Measurements from ENCODE around the gene KLF16. TPM values are rescaled to one million over a fixed set of nuclear protein-coding genes. Genes with fewer than 3 reads are reported as not detected.
A peak's percentile ranks its signal among the peaks of the same experiment; 100 is the strongest.
"Not testable (repeated sequence)": the region's sequence is repeated elsewhere in the genome, so short reads cannot be mapped to it uniquely, and the experiment has no call there.

Gene KLF16
- total RNA-seq, 2 donors from 2014 or later = 16.3 to 32.9 TPM

DNA sequence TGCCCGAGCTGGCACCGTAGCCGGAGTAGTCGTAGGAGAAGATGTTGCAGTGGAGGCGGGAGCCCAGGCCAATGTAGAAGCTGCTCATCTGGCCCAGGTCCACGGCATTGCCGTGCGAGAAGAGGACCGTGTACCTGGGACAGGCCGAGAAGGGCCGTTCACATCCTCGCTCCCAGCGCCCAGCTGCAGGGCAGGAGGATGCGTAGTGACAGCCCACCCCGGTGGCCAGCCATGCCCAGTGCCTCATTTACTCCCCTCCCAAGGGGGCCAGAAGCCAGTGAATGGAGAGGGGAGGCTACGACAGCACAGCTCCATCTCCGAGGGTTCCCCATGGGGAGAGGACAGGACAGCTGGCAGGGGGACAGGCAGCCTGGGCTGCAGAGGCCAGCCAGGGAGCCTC is 16.6 kb upstream of the KLF16 start:
- not testable (repeated sequence) for H3K27ac Mint-ChIP-seq; H3K27me3 Mint-ChIP-seq; H3K4me3 Mint-ChIP-seq; ATAC-seq (replicated peaks); H3K9me3 Mint-ChIP-seq
- H3K4me1 Mint-ChIP-seq = peaks cover 14% of the 10 kb centered on the region
- H3K36me3 Mint-ChIP-seq (ENCODE audit: low read depth) = peaks cover 45% of the 10 kb centered on the region

DNA sequence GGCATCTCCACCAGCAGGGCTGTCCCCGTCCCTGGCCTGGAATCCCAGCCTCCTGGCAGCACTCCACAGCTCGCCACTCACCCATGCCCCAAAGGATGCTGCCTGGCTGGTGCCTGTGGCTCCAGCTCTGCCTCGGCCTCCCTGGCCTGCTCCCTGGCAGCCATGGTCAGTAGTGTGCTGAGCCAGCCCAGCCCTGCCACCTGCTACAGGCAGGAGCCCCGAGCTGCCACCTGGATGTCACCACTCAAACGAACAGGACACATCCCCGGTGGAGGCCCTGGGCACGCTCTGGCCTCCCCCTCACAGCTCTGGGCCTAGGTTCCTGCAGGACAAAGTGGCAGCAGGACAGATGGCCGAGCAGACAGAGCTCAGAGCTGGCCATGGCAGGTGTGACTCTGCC is 15.2 kb upstream of the KLF16 start:
- Mint-ChIP-seq H3K4me1 (peaks cover 13% of the 10 kb centered on the region), H3K36me3 (ENCODE audit: low read depth) (peaks cover 47% of the 10 kb centered on the region)
- H3K9me3 Mint-ChIP-seq; H3K4me3 Mint-ChIP-seq; H3K27me3 Mint-ChIP-seq; H3K27ac Mint-ChIP-seq; ATAC-seq (replicated peaks): not testable (repeated sequence)

DNA sequence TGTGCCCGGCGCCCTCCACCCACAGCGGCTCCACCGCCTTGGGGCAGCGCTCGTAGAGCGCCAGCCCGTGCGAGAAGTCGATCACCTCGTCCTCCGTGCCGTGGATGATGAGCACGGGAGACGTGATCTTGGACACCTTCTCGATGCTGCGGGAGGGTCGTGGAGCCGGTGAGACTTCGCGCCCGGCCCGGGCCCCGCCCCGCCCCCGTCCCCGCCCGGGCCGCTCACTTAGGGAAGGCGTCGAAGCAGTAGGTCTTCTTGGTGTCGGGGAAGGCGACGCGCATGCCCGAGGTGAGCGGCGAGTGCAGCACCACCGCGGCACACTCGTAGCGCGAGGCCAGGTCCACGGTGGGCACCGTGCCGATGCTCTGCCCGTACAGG is 13.9 kb upstream of the KLF16 start:
- peaks cover 46% of the 10 kb centered on the region for H3K36me3 Mint-ChIP-seq (ENCODE audit: low read depth)
- H3K9me3 Mint-ChIP-seq; H3K4me3 Mint-ChIP-seq; H3K4me1 Mint-ChIP-seq; H3K27ac Mint-ChIP-seq; H3K27me3 Mint-ChIP-seq; ATAC-seq (replicated peaks): not testable (repeated sequence)

DNA sequence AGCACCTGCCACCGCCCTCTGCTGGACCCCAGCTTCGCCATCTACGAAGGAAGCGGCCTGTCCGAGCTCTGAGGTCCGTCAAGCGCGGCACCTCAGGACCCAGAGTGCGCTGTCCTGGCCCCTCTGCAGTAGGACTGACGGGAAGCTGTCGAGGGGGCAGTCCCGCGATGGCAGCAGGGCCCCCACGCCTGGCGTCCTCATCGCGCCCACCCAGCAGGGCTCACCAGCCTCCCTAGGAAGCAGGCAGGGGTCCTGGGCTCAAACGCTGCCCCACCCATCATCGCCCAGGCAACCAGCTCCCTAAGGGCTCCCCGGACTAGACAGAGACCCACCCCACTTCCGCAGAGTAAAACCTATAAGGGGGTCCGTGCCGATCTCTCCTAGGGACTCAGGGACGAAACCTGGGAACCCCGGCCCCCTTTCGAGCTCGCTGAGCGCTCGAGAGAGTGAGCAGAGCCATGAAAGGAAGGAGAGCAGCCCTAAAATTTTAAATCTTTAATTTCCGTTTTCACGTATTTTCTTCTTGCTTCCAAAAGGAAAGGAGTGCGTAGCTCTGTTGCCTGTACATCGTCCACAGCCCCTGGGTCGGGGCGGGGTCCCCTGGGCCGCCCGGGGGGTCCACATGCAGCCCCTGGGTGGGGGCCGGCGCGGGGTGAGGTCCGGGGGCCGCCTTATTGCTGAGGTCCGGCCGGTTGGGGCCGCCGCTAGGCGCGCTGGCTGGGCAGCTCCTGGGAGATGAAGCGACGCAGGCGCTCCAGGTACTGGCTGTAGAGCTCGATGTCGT is 13.3 kb upstream of the KLF16 start:
- H3K27me3 Mint-ChIP-seq, H3K4me1 Mint-ChIP-seq, H3K9me3 Mint-ChIP-seq: not testable (repeated sequence)
- Mint-ChIP-seq H3K36me3 (ENCODE audit: low read depth) (peaks cover 45% of the 10 kb centered on the region), H3K27ac (peak overlapping the region; percentile 95), H3K4me3 (peak overlapping the region; percentile 98)
- peak; percentile 3 for ATAC-seq (replicated peaks)

DNA sequence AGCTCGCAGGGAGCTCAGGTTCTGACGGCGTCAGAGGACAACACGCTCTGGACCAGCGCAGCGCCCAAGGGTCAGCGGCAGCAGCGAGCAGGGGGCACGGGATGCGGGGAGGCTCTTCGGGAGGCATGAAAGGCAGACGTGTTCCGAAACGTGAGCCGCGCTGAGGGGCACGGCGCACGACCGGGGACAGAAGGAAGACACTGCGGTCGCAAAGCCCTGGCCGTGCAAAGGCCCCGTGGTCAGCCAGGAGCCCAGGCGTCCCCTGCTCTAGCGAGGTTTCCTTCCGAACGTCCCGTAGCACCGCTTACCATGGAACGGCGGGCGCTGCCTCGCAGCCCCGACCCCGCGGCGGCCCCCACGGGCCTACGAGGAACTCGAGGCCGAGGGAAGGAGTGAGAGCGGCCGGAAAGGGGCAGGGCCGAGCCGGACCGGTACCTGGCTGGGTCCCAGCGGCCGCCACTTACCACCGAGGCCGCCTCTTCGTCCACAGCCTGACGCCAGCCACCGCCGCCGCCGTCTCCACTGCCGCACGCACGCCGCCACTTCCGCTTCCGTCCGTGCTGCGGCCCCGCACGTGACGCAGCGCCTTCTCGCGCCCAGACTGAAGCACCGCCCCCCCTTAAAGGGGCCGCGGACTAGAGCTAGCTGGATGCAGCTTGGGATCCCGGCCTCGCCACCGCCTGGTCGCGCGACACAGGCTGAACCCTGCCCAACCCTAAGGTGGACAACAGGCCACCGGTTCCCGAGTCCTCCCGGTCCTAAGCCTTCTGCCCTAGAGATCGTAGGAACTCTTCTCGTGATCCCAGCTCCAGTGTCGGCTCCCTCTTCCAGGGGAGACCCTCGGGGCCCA is 12.5 kb upstream of the KLF16 start:
- H3K27ac Mint-ChIP-seq = peak overlapping the region; percentile 95
- H3K27me3 Mint-ChIP-seq = no peaks in the 10 kb centered on the region
- no peaks in the 10 kb centered on the region for H3K9me3 Mint-ChIP-seq
- H3K36me3 Mint-ChIP-seq (ENCODE audit: low read depth) = peaks cover 48% of the 10 kb centered on the region
- H3K4me1 Mint-ChIP-seq = peaks cover 6% of the 10 kb centered on the region
- ATAC-seq (replicated peaks) = peak; percentile 98
- H3K4me3 Mint-ChIP-seq = peak overlapping the region; percentile 98

DNA sequence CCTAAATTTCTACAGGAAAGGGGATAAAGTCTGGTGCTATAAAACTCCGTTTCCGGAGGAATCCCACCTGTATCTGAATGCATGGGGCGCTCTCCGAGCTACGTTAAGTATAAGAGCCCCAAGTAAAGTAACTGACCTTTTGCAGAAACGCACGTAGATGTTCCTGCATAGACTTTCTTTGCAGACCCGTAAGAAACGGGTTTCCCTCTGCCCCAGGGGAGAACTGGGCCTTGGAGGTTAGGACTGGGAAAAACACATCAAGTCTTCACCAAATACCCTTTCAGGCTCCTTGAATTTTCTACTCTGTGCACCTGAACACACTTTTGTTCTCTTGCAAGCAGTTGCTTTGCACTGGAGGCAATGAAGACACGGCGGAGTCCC is 11.9 kb upstream of the KLF16 start:
- H3K36me3 Mint-ChIP-seq (ENCODE audit: low read depth) = peaks cover 54% of the 10 kb centered on the region
- H3K27ac Mint-ChIP-seq = peak overlapping the region; percentile 95
- ATAC-seq (replicated peaks); H3K9me3 Mint-ChIP-seq; H3K4me1 Mint-ChIP-seq; H3K27me3 Mint-ChIP-seq: not testable (repeated sequence)
- peak overlapping the region; percentile 98 for H3K4me3 Mint-ChIP-seq

DNA sequence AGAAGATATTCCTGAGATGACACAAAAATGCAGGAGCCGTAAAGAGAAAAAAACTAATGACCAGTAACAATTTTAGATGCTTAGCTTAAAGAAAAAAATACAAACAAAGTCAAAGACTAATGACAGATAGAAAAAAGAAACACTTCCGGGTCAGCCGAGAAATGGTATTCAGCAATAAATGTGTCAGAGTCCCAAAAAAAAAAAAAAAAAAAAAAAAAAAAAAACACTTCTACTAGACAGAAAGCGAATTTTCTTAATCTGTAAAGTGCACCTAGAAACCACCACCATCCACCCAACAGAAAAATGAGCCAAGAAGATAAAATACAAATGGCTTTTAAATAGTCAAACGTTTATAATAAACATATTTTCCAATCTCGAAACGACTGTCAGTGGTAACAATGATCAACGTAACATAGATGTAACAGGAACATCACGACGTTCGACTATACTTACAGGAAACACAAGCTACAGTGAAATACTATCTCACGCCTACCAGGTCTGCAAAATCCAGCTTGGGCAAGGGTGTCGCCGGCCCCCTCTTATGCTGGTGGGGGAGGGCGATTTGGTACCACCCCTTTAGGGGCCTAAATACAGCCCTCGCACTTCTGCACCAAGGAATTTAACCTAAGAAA is 11.3 kb upstream of the KLF16 start:
- Mint-ChIP-seq H3K4me3 (peak overlapping the region; percentile 98), H3K27me3 (no peaks in the 10 kb centered on the region), H3K9me3 (no peaks in the 10 kb centered on the region), H3K27ac (peak overlapping the region; percentile 95), H3K4me1 (peaks cover 6% of the 10 kb centered on the region), H3K36me3 (ENCODE audit: low read depth) (peaks cover 56% of the 10 kb centered on the region)
- ATAC-seq (replicated peaks) = peak; percentile 28

DNA sequence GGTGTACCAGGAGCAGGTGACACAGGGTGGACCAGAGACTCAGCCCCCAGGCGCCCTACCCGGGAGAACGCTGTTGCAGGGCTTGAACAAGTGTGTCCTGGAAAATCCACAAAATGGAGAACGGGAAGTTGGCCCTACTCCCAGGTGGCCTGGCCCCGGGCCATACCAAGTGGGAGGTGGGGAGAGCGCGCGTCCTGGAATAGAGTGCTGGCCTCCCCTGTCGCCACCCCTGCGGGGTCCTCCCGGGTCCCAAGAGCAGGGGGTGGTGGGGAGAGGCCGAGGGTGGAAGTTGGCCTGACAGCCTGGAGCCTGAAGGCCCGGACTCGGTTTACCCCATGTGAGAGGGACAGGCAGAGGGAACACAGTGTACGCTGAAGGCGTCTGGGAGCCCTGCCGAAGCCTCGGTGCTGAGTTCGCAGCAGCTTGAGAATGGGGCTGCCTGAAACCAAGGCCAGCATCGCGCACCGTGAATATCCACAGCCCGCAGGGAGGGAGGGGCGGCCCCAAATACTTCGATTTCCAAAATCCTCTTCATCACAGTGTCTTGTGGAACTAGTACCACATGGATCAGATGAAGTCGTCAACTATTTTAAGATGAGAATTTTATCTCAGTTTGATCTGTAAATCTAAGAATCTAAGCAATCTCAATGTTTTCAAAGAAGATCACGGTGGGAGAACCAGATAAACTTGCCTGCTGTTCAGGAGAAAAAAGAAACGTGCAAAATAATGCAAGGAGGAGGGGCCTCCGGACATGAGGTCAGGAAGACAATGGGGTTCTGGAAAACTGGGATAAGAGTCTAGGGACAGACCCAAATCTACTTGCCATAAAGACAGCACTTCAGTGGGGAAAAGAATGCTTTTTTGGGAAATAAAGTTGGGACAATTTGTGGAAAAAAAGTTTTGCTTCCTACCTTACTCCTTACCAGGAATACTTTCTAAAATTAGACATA is 10.4 kb upstream of the KLF16 start:
- ATAC-seq (replicated peaks) = no peak
- Mint-ChIP-seq H3K27ac (peak overlapping the region; percentile 95), H3K9me3 (no peaks in the 10 kb centered on the region), H3K36me3 (ENCODE audit: low read depth) (peaks cover 56% of the 10 kb centered on the region), H3K4me1 (peaks cover 6% of the 10 kb centered on the region), H3K27me3 (no peaks in the 10 kb centered on the region), H3K4me3 (peak overlapping the region; percentile 98)

DNA sequence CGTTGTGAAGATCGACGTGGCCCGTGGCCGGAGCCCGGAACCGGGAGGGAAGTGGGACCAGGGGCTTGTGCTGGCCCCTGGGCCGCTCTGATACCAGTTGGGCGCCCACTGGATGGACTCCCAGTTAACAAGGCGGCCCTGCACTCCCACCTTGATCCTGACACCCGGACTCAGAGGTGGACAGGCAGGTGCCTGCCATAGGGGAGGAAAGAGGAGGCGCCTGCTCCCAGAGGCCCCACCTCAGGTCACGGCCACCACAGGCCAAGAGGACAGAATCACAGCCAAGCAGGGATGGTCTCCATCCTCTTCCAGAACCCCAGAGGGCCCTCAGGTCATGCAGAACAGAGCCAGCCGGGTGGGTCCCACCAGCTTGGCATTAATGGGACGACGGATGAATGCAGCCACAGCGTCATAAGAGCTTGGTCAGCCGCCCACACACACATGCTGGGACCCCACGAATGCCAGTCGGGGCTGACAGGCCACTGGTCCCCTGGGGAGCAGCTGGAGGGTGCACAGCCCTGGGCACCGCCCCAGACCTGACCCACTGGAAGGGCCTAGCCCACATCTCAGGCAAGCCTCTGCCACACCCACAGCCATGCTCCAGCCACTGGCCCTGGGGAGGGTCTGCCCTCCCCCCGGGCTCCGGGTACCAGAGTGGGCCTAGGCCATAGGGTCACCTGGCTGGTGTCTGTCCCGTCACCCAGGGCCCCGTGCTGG is 9.6 kb upstream of the KLF16 start:
- Mint-ChIP-seq H3K27me3 (no peaks in the 10 kb centered on the region), H3K27ac (no peak overlapping the region), H3K36me3 (ENCODE audit: low read depth) (peaks cover 56% of the 10 kb centered on the region), H3K9me3 (no peaks in the 10 kb centered on the region), H3K4me1 (peaks cover 6% of the 10 kb centered on the region), H3K4me3 (peak overlapping the region; percentile 98)
- ATAC-seq (replicated peaks) = no peak

DNA sequence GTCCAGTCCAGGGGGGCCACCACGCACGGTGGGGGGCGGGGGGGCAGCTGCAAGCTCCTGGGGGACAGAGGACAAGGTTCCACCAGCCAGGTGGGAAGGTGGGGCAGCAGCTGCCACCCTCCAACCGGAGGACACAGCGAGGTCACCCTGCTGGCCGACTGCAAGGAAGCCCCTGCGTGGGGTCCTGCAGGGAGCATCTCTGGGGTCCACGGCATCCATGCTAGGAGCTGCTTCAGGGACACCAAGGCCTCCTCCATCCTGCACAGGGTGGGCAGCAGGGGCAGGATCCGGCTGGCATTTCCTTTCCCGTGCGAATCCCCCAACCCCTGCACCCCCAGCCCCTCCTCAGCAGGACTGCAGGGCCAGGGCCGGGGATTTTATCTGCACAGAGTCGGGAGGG is 8.3 kb upstream of the KLF16 start:
- no peak for ATAC-seq (replicated peaks)
- H3K4me3 Mint-ChIP-seq = no peak overlapping the region
- H3K9me3 Mint-ChIP-seq = no peaks in the 10 kb centered on the region
- no peaks in the 10 kb centered on the region for H3K27me3 Mint-ChIP-seq
- peaks cover 6% of the 10 kb centered on the region for H3K4me1 Mint-ChIP-seq
- no peak overlapping the region for H3K27ac Mint-ChIP-seq
- peaks cover 56% of the 10 kb centered on the region for H3K36me3 Mint-ChIP-seq (ENCODE audit: low read depth)

DNA sequence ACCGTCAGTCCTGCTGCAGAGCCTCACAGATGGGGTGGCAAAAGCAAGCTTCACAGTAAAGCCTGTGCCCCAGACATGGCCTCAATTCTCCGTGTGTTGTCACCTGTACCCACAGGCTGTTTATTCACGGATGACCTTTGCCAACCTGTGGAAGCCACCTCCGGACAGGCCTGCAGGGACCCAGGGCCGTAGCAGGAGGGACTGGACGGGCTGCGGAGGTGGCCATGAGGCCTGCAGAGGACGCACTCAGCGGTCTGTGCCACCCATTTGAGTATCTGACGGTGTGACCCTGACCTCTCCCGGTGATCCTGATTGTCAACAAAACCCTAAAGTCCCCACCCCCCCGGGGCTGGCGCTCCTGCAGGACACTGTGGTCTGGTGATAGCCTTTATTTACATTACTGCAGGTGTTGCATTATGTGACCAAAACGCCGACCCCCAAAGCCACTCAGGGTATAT is 7.8 kb upstream of the KLF16 start:
- Mint-ChIP-seq H3K4me3 (no peak overlapping the region), H3K4me1 (peaks cover 6% of the 10 kb centered on the region), H3K27me3 (no peaks in the 10 kb centered on the region), H3K9me3 (no peaks in the 10 kb centered on the region), H3K27ac (no peak overlapping the region), H3K36me3 (ENCODE audit: low read depth) (peaks cover 51% of the 10 kb centered on the region)
- no peak for ATAC-seq (replicated peaks)

DNA sequence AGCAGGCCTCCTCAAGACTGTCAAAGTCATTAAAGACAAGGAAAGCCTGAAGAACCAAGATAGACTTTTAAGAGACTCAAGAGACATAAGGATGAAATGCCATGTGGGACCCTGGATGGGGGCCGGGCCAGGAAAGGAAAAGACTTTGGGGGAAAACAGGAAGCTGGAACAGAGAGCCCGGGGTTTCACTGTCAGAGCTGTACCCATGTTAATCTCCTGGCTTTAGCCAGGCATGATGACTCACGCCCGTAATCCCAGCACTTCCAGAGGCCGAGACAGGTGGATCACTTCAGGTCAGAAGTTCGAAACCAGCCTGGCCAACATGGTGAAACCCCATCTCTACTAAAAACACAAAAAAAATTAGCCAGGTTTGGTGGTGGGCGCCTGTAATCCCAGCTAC is 5.6 kb upstream of the KLF16 start:
- H3K27me3 Mint-ChIP-seq = no peaks in the 10 kb centered on the region
- no peak overlapping the region for H3K4me3 Mint-ChIP-seq
- H3K36me3 Mint-ChIP-seq (ENCODE audit: low read depth) = peaks cover 30% of the 10 kb centered on the region
- H3K4me1 Mint-ChIP-seq = peaks cover 2% of the 10 kb centered on the region
- no peak for ATAC-seq (replicated peaks)
- no peaks in the 10 kb centered on the region for H3K9me3 Mint-ChIP-seq
- H3K27ac Mint-ChIP-seq = no peak overlapping the region

DNA sequence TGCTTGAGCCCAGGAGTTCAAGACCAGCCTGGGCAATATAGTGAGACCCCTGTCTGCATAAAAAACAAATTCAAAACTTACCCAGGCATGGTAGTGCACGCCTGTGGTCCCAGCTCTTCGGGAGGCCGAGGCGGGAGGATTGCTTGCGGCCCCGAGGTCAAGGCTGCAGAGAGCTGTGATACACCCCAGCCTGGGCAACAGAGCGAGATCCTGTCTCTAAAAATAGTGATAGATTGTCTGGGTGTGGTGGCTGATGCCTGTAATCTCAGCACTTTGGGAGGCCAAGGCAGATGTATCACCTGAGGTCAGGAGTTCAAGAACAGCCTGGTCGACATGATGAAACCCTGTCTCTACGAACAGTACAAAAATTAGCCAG is 4.0 kb upstream of the KLF16 start:
- ATAC-seq (replicated peaks) = no peak
- Mint-ChIP-seq H3K36me3 (ENCODE audit: low read depth) (peaks cover 18% of the 10 kb centered on the region), H3K9me3 (no peaks in the 10 kb centered on the region), H3K4me1 (no peaks in the 10 kb centered on the region), H3K27ac (no peak overlapping the region), H3K27me3 (no peaks in the 10 kb centered on the region), H3K4me3 (no peak overlapping the region)

Measured in activated T-helper 17 cell treated with anti-CD3 and anti-CD28 coated beads, Interleukin-2, amount 50 U/mL, for 72 hours (primary cell).